ENCODE results near the gene ISX. TPM values are rescaled to one million over a fixed set of nuclear protein-coding genes. Genes with fewer than 3 reads are reported as not detected.
A peak's percentile ranks its signal among the peaks of the same experiment; 100 is the strongest.

Gene ISX
- total RNA-seq, 3 donors from 2014 or later: 35.3 to 104 (median 50.3) TPM

DNA sequence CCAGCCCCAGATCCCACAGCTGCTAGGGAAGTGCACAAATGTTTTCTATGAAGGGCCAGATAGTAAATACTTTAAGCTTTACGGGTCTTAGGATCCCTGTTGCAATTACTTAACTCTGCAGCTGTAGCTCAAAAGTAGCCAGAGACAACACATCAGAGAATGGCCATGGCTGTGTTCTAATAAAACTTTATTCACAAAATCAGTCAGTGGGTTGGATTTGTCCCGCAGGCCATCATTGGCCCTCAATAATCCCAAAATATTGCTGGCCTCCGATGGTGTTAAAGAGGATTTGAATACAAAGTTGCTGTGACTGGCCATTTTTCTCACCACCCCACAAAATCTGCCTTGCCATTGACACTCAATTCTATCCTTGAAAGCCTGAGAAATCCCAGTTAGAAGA is 49.6 kb downstream of the ISX start:
- intact Hi-C loops (cut with DNase I, micrococcal nuclease): no loop called here
- DNase-seq (no peak), ATAC-seq (no peak)
- no peaks in the 10 kb centered on the region for H3K36me3 ChIP-seq (ENCODE audit: low read depth)
- TF ChIP-seq, protein P1, sequence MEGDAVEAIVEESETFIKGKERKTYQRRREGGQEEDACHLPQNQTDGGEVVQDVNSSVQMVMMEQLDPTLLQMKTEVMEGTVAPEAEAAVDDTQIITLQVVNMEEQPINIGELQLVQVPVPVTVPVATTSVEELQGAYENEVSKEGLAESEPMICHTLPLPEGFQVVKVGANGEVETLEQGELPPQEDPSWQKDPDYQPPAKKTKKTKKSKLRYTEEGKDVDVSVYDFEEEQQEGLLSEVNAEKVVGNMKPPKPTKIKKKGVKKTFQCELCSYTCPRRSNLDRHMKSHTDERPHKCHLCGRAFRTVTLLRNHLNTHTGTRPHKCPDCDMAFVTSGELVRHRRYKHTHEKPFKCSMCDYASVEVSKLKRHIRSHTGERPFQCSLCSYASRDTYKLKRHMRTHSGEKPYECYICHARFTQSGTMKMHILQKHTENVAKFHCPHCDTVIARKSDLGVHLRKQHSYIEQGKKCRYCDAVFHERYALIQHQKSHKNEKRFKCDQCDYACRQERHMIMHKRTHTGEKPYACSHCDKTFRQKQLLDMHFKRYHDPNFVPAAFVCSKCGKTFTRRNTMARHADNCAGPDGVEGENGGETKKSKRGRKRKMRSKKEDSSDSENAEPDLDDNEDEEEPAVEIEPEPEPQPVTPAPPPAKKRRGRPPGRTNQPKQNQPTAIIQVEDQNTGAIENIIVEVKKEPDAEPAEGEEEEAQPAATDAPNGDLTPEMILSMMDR (IDR thresholded peaks at IDR 0.05): no peak
- H3K9me3 ChIP-seq: no peaks in the 10 kb centered on the region
- peaks cover 22% of the 10 kb centered on the region for H3K4me1 ChIP-seq (ENCODE audit: low read depth)
- no peak overlapping the region for H3K4me3 ChIP-seq

- Histone ChIP-seq H3K36me3 (ENCODE audit: low read depth) (no peaks in the 10 kb centered on the region), H3K9me3 (no peaks in the 10 kb centered on the region), H3K4me1 (ENCODE audit: low read depth) (peaks cover 22% of the 10 kb centered on the region), H3K4me3 (no peak overlapping the region)
- TF ChIP-seq, protein P1 (IDR thresholded peaks at IDR 0.05): no peak
- ATAC-seq (peak; percentile 62), DNase-seq (peak in 1 of 3 donors; percentile 55)
- intact Hi-C loops (cut with DNase I, micrococcal nuclease): no loop called here
Observed at GRCh38 chr22:35116269-35116668, 50.3 kb downstream of the ISX start.

DNA sequence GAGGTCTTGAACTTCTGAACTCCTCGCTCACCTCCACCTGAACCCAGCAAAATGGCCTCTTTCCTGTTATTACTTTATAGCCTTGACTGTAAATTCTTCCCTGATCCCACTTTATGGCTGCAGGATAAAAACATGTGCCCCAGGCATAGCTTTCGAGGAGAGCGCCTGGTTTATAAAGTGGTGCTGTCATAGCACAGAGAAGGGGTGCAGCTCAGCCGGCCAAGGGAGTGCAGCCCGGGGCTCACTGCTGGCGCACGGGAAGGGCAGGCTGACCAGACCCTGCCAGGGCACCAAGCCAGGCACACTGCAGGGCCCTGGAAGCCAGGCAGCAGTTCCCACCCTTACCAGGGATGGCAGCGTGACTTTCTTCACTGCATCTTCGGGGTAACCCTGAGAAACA is 50.9 kb downstream of the ISX start:
- TF ChIP-seq, protein P1 (IDR thresholded peaks at IDR 0.05): no peak
- peaks cover 22% of the 10 kb centered on the region for H3K4me1 ChIP-seq (ENCODE audit: low read depth)
- H3K36me3 ChIP-seq (ENCODE audit: low read depth): no peaks in the 10 kb centered on the region
- intact Hi-C loops (cut with DNase I, micrococcal nuclease): no loop called here
- ATAC-seq: peak; percentile 85
- no peaks in the 10 kb centered on the region for H3K9me3 ChIP-seq
- DNase-seq: peak; percentile 61 to 75 (median 65)
- H3K4me3 ChIP-seq: no peak overlapping the region

DNA sequence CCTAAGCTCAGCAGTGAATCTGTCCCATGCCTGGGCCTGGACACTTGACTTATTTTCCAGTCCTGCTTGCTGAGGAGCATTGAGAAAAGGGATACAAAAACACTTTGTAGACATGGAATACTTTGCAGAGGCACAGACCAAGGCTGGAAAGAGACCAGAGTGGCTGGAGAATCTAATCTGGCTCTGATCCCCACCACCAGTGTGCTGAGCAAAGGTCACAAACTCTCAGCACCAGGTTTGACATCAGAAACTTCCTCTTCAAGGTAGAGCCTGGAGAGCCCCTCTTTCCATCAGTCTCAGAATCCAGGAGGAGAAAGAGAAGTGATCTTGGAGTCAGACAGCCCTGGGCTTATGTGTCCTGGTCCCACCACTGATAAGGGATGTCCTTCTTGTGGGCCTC is 53.5 kb downstream of the ISX start:
- H3K9me3 ChIP-seq: no peaks in the 10 kb centered on the region
- intact Hi-C loops (cut with DNase I, micrococcal nuclease): no loop called here
- no peaks in the 10 kb centered on the region for H3K36me3 ChIP-seq (ENCODE audit: low read depth)
- ATAC-seq (peak; percentile 46), DNase-seq (peak in 1 of 3 donors; percentile 45)
- no peak overlapping the region for H3K4me3 ChIP-seq
- peaks cover 22% of the 10 kb centered on the region for H3K4me1 ChIP-seq (ENCODE audit: low read depth)
- TF ChIP-seq, protein P1 (IDR thresholded peaks at IDR 0.05): no peak

- intact Hi-C loops (cut with DNase I, micrococcal nuclease): no loop called here
- Histone ChIP-seq H3K4me3 (no peak overlapping the region), H3K36me3 (ENCODE audit: low read depth) (no peaks in the 10 kb centered on the region), H3K9me3 (no peaks in the 10 kb centered on the region), H3K4me1 (ENCODE audit: low read depth) (peaks cover under 1% of the 10 kb centered on the region)
- TF ChIP-seq, protein P1 (IDR thresholded peaks at IDR 0.05): no peak
- DNase-seq: no peak
- no peak for ATAC-seq
Observed at GRCh38 chr22:35124691-35125219, 58.8 kb downstream of the ISX start.

DNA sequence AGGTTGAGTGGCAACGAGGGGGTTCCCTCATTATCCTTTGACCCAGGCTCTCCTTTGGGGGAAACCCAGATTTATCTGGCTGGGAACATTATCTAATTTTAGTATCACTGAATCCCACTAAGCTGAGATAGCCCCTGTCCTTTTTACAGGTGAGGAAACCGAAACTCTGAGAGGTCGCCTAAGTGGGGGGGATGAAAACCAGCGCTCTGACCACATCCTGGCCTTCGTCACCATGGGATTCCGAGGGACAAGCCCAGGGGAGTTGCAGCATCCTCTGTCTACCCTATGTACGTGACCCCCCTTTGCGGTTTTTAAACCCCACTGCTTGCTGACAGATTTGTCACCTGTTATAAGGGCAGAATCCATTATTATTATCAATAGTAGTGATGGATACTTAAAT is 61.0 kb downstream of the ISX start:
- intact Hi-C loops (cut with DNase I, micrococcal nuclease): no loop called here
- no peak for DNase-seq
- TF ChIP-seq, protein P1 (IDR thresholded peaks at IDR 0.05): no peak
- H3K36me3 ChIP-seq (ENCODE audit: low read depth): no peaks in the 10 kb centered on the region
- peaks cover 10% of the 10 kb centered on the region for H3K4me1 ChIP-seq (ENCODE audit: low read depth)
- ATAC-seq: no peak
- no peaks in the 10 kb centered on the region for H3K9me3 ChIP-seq
- H3K4me3 ChIP-seq: no peak overlapping the region
